Measurements from ENCODE around the gene SLC13A5. TPM values are rescaled to one million over a fixed set of nuclear protein-coding genes. Genes with fewer than 3 reads are reported as not detected.

The SLC13A5 gene
- polyA plus RNA-seq, 1 donor from 2014 or later: 0.30 TPM

- H3K36me3 Mint-ChIP-seq: peaks cover 3% of the 10 kb centered on the region
- H3K9me3 Mint-ChIP-seq: peaks cover 0 to 2% (median 0%) of the 10 kb centered on the region in 3 donors
- H3K4me1 Mint-ChIP-seq: no peaks in the 10 kb centered on the region
- peaks cover 30% of the 10 kb centered on the region for H3K27me3 Mint-ChIP-seq
- H3K4me3 Mint-ChIP-seq: no peak overlapping the region
- peak overlapping the region in 2 of 3 donors; percentile 2 to 86 for H3K27ac Mint-ChIP-seq
Measured at GRCh38 chr17:6721744-6722143, 8.6 kb upstream of the SLC13A5 start.

- no peaks in the 10 kb centered on the region for H3K36me3 Mint-ChIP-seq
- H3K4me3 Mint-ChIP-seq: no peak overlapping the region
- peaks cover 34% of the 10 kb centered on the region for H3K27me3 Mint-ChIP-seq
- H3K4me1 Mint-ChIP-seq: peaks cover 0 to 9% (median 8%) of the 10 kb centered on the region in 3 donors
- peaks cover 0 to 12% (median 0%) of the 10 kb centered on the region in 3 donors for H3K9me3 Mint-ChIP-seq
- H3K27ac Mint-ChIP-seq: no peak overlapping the region
Measured at GRCh38 chr17:6716736-6717135, 3.6 kb upstream of the SLC13A5 start.

DNA sequence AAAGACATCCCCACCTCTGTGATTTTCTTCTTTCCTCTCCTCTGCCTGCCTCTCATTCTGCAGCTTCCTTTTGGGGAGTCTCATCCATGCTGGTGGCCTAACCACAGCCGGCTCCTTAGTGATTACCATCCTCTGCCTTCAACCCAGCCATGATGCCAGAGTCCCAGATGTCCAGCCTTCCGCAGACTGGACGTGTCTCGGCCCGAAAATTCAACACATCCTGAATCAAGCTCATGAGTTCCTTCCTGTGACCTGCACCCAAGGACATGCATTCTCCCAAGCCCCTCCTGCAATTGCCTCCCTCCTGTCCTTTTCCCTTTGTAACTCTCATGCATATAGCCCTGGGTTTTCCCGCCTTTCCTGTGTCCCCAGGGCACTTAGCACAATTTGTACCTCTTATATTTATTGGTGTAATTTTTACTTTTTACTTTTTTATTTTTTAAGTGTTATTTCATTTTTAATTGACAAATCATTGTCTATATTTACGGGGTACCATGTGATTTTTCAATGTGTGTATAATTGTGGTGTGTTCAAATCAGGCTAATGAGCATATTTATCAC lies 1.2 kb upstream of the SLC13A5 start:
- H3K4me3 Mint-ChIP-seq: peak overlapping the region in 2 of 4 donors; percentile 70 to 87
- no peaks in the 10 kb centered on the region for H3K36me3 Mint-ChIP-seq
- peaks cover 0 to 9% (median 8%) of the 10 kb centered on the region in 3 donors for H3K4me1 Mint-ChIP-seq
- no peak overlapping the region for H3K27ac Mint-ChIP-seq
- H3K9me3 Mint-ChIP-seq: peaks cover 0 to 12% (median 0%) of the 10 kb centered on the region in 3 donors
- H3K27me3 Mint-ChIP-seq: peaks cover 27% of the 10 kb centered on the region

DNA sequence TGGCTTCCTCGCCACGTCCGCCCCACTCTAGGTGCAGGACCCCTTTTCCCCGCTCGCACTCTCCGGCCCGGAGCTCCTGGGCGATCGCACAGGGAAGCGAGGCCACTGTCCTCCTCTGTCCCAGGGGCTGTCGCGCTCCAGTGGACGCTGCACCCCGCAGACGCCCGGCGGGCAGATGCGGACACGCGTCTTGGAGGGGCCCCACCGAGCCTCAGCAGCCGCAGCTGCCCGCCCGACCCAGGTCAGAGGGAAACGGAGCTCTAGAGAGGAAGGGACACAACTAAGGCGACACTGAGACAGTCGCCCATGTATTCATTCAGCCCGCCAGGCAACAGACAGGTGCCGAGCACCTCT lies 726 bp upstream of the SLC13A5 start:
- peak overlapping the region in 3 of 4 donors; percentile 62 to 87 (median 70) for H3K4me3 Mint-ChIP-seq
- H3K36me3 Mint-ChIP-seq: no peaks in the 10 kb centered on the region
- peaks cover 28% of the 10 kb centered on the region for H3K27me3 Mint-ChIP-seq
- H3K4me1 Mint-ChIP-seq: peaks cover 0 to 9% (median 8%) of the 10 kb centered on the region in 3 donors
- no peak overlapping the region for H3K27ac Mint-ChIP-seq
- peaks cover 0 to 12% (median 0%) of the 10 kb centered on the region in 3 donors for H3K9me3 Mint-ChIP-seq

DNA sequence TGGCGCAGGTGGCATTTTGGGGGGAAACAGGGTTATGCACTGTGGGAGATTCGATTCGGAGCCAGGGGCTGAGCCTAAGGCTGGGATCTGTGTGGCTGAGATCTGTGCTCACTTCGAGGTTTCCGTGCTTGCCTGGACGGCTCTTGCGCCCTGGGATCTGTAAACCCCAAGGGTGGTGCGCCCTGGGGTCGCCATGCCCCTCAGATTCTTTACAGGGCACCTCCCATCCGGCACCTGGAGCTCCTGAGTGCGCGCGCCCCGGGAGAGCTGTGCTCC lies 377 bp downstream of the SLC13A5 start:
- no peaks in the 10 kb centered on the region for H3K36me3 Mint-ChIP-seq
- no peak overlapping the region for H3K27ac Mint-ChIP-seq
- peak overlapping the region in 2 of 4 donors; percentile 72 to 86 for H3K4me3 Mint-ChIP-seq
- H3K9me3 Mint-ChIP-seq: peaks cover 0 to 10% (median 0%) of the 10 kb centered on the region in 3 donors
- peaks cover 0 to 9% (median 8%) of the 10 kb centered on the region in 3 donors for H3K4me1 Mint-ChIP-seq
- H3K27me3 Mint-ChIP-seq: peaks cover 29% of the 10 kb centered on the region

- H3K36me3 Mint-ChIP-seq: no peaks in the 10 kb centered on the region
Measured at GRCh38 chr17:6712058-6712853, 913 bp downstream of the SLC13A5 start.

GRCh38 chr17:6711681-6712057 lies 1.5 kb downstream of the SLC13A5 start:
- no peaks in the 10 kb centered on the region for H3K36me3 Mint-ChIP-seq
- H3K9me3 Mint-ChIP-seq: peaks cover 0 to 10% (median 0%) of the 10 kb centered on the region in 3 donors
- H3K4me1 Mint-ChIP-seq: peaks cover 0 to 9% (median 8%) of the 10 kb centered on the region in 3 donors
- H3K27ac Mint-ChIP-seq: no peak overlapping the region
- peaks cover 29% of the 10 kb centered on the region for H3K27me3 Mint-ChIP-seq
- no peak overlapping the region for H3K4me3 Mint-ChIP-seq

More at GRCh38 chr17:6712058-6712853, 913 bp downstream of the SLC13A5 start:
- H3K27ac Mint-ChIP-seq: no peak overlapping the region
- peaks cover 29% of the 10 kb centered on the region for H3K27me3 Mint-ChIP-seq
- H3K4me3 Mint-ChIP-seq: peak overlapping the region in 2 of 4 donors; percentile 60 to 86
- H3K4me1 Mint-ChIP-seq: peaks cover 0 to 9% (median 8%) of the 10 kb centered on the region in 3 donors
- H3K9me3 Mint-ChIP-seq: peaks cover 0 to 10% (median 0%) of the 10 kb centered on the region in 3 donors

DNA sequence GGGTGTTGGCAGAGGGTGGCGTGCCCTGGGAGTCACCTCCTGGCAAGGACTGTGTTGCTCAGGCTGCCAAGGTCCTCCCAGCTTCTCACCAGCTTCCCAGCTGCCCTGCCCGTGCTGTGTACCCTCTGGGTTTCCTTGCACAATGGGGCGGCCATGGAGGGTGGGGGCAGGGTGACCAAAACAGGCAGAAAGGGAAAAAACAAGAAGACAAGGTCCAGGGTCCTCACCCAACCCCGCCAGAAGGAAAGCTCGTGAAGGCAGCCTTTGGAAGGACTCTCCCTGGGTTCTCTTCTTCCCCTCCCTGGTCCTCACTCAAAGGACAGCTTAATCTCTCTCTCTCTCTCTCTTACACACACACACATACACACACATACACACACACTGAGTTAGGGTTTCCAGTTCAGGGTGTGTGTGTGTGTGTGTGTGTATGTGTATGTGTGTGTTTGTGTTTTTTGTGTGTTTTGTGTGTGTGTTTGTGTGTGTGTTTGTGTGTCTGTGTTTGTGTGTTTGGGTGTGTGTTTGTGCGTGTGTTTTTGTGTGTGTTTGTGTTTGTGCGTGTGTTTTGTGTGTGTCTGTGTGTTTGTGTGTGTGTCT lies 2.0 kb downstream of the SLC13A5 start:
- peaks cover 0 to 9% (median 0%) of the 10 kb centered on the region in 3 donors for H3K9me3 Mint-ChIP-seq
- H3K4me1 Mint-ChIP-seq: peaks cover 0 to 9% (median 8%) of the 10 kb centered on the region in 3 donors
- no peak overlapping the region for H3K4me3 Mint-ChIP-seq
- H3K27ac Mint-ChIP-seq: no peak overlapping the region
- no peaks in the 10 kb centered on the region for H3K36me3 Mint-ChIP-seq
- peaks cover 29% of the 10 kb centered on the region for H3K27me3 Mint-ChIP-seq

- no peaks in the 10 kb centered on the region for H3K36me3 Mint-ChIP-seq
- H3K27me3 Mint-ChIP-seq: peaks cover 28% of the 10 kb centered on the region
- peak overlapping the region in 1 of 3 donors; percentile 56 for H3K27ac Mint-ChIP-seq
- H3K4me1 Mint-ChIP-seq: peaks cover 0 to 9% (median 8%) of the 10 kb centered on the region in 3 donors
- H3K9me3 Mint-ChIP-seq: peaks cover 0 to 4% (median 0%) of the 10 kb centered on the region in 3 donors
- no peak overlapping the region for H3K4me3 Mint-ChIP-seq
Measured at GRCh38 chr17:6710317-6710716, 2.9 kb downstream of the SLC13A5 start.

DNA sequence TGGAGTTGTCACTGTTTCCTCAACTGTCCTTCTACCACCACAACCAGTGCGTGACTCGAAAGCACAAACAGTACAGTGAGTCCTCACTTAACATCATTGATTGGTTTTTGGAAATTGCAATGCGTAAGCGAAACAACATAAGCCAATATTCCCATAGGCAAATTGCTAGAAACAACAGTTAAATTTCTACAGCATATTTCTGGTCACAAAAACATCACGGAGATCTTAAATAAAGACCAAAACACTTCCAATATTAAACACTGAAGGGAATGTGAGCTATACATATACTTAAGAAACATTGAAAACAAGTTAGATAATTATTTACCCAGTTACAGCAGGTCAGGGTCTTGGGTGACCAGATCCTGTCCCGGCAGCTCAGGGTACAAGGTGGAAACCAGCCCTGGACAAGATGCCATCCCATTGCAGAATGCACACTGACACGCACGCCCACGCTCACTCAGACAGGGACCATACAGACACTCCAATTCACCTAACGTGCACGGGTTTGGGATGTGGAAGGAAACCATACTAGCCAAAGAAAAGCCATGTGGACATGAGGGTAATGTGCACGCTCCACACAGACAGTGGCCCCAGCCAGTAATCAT lies 4.7 kb downstream of the SLC13A5 start:
- no peak overlapping the region for H3K4me3 Mint-ChIP-seq
- H3K27ac Mint-ChIP-seq: peak overlapping the region in 1 of 3 donors; percentile 35
- H3K36me3 Mint-ChIP-seq: no peaks in the 10 kb centered on the region
- peaks cover 20% of the 10 kb centered on the region for H3K27me3 Mint-ChIP-seq
- peaks cover 0 to 4% (median 0%) of the 10 kb centered on the region in 3 donors for H3K9me3 Mint-ChIP-seq
- peaks cover 0 to 5% (median 3%) of the 10 kb centered on the region in 3 donors for H3K4me1 Mint-ChIP-seq

GRCh38 chr17:6706996-6707395 lies 6.2 kb downstream of the SLC13A5 start:
- H3K4me3 Mint-ChIP-seq: peak overlapping the region in 1 of 4 donors; percentile 76
- peaks cover 8% of the 10 kb centered on the region for H3K27me3 Mint-ChIP-seq
- no peak overlapping the region for H3K27ac Mint-ChIP-seq
- H3K36me3 Mint-ChIP-seq: no peaks in the 10 kb centered on the region
- no peaks in the 10 kb centered on the region for H3K4me1 Mint-ChIP-seq
- no peaks in the 10 kb centered on the region for H3K9me3 Mint-ChIP-seq

DNA sequence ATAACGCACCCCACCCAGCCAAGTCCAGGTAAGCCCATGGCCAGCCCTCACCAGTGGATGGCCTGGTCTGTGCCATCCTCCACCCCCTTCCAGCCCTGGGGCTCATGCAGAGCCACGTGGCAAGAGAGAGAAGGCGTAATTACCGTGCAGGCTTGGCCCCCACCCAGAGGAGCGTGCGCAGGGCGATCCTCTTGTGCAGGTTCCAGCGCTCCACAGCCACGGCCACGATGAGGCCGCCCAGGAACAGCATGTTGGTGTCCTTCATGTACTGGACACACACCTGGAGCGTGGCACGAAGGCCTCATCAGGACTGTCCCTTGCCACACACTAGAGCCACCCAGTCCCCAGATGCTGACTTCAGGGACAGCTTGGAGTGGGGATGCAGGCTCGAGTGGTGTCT lies 6.7 kb downstream of the SLC13A5 start:
- Mint-ChIP-seq H3K4me3 (peak overlapping the region in 1 of 4 donors; percentile 76), H3K4me1 (no peaks in the 10 kb centered on the region), H3K27ac (no peak overlapping the region), H3K27me3 (peaks cover 5% of the 10 kb centered on the region), H3K36me3 (no peaks in the 10 kb centered on the region), H3K9me3 (no peaks in the 10 kb centered on the region)

- Mint-ChIP-seq H3K36me3 (no peaks in the 10 kb centered on the region), H3K27me3 (peaks cover 5% of the 10 kb centered on the region), H3K27ac (no peak overlapping the region), H3K9me3 (no peaks in the 10 kb centered on the region), H3K4me3 (no peak overlapping the region), H3K4me1 (peaks cover 0 to 4% (median 0%) of the 10 kb centered on the region in 3 donors)
Measured at GRCh38 chr17:6704470-6705052, 8.6 kb downstream of the SLC13A5 start.

GRCh38 chr17:6703751-6704150 lies 9.4 kb downstream of the SLC13A5 start:
- no peak overlapping the region for H3K4me3 Mint-ChIP-seq
- H3K27me3 Mint-ChIP-seq: peaks cover 1% of the 10 kb centered on the region
- H3K9me3 Mint-ChIP-seq: no peaks in the 10 kb centered on the region
- peaks cover 0 to 4% (median 0%) of the 10 kb centered on the region in 3 donors for H3K4me1 Mint-ChIP-seq
- H3K27ac Mint-ChIP-seq: no peak overlapping the region
- H3K36me3 Mint-ChIP-seq: no peaks in the 10 kb centered on the region
